WTC11 (cell line): ENCODE measurements around the gene AGAP1. TPM values are rescaled to one million over a fixed set of nuclear protein-coding genes. Genes with fewer than 3 reads are reported as not detected.

ENCODE experiments used
- ATAC-seq: fragments of 200-7000 bp; cut with Tn5 transposase; 2 replicates; pipeline ENCODE4 v1.10.0; 2021; ENCODE audit warnings: mild to moderate bottlenecking, moderate library complexity
- CTCF ChIA-PET: fragments of 300-600 bp; sonication (Branson Sonifier 250); formaldehyde crosslinking; loops from one replicate; lab custom pipeline; 2021; ENCODE audit warnings: antibody characterized with exemption; lab: Charles Lee
- POLR2A ChIA-PET: fragments of 350-600 bp; sonication (Branson Sonifier 250); formaldehyde crosslinking; loops from one replicate; lab custom pipeline; 2021; ENCODE audit warnings: antibody characterized with exemption; lab: Charles Lee
- DNase-seq: peaks from one replicate; pipeline ENCODE4 v3.0.0; 2021; ENCODE audit warnings: low spot score
- H3K27ac Mint-ChIP-seq: 2 replicates; pipeline ENCODE4 v1.8.0; 2021; ENCODE audit warnings: mixed read lengths
- H3K27me3 Mint-ChIP-seq: 2 replicates; pipeline ENCODE4 v1.8.0; 2021; ENCODE audit warnings: low read depth, mild to moderate bottlenecking, moderate library complexity, mixed read lengths
- H3K36me3 Mint-ChIP-seq: 2 replicates; pipeline ENCODE4 v1.8.0; 2021; ENCODE audit warnings: mixed read lengths
- H3K4me1 Mint-ChIP-seq: 2 replicates; pipeline ENCODE4 v1.8.0; 2022; ENCODE audit warnings: mixed read lengths
- H3K4me3 Mint-ChIP-seq: 2 replicates; pipeline ENCODE4 v1.8.0; 2021; ENCODE audit warnings: mild to moderate bottlenecking, moderate library complexity, mixed read lengths
- H3K9me3 Mint-ChIP-seq: 2 replicates; pipeline ENCODE4 v1.8.0; 2021; ENCODE audit warnings: mixed read lengths
- AR ChIP-seq: fragments of 250-450 bp; sonication (Bioruptor Pico); IDR thresholded peaks from 2 replicates; pipeline ENCODE4 v1.9.0; 2021; ENCODE audit warnings: mild to moderate bottlenecking
- E2F1 ChIP-seq: sonication (generic); formaldehyde crosslinking; IDR thresholded peaks from 2 replicates; pipeline ENCODE4 v1.8.0; 2022; ENCODE audit warnings: mild to moderate bottlenecking, missing genetic modification reagents
- ESRRA ChIP-seq: sonication (generic); formaldehyde crosslinking; IDR thresholded peaks from 2 replicates; pipeline ENCODE4 v1.8.1; 2022; ENCODE audit warnings: mild to moderate bottlenecking, missing genetic modification reagents, borderline replicate concordance
- FOXJ3 ChIP-seq: sonication (generic); formaldehyde crosslinking; IDR thresholded peaks from 2 replicates; pipeline ENCODE4 v1.9.0; 2021; ENCODE audit warnings: missing genetic modification reagents, mild to moderate bottlenecking, borderline replicate concordance
- FOXK1 ChIP-seq: sonication (generic); formaldehyde crosslinking; IDR thresholded peaks from 2 replicates; pipeline ENCODE4 v1.8.0; 2022; ENCODE audit warnings: mild to moderate bottlenecking, moderate library complexity, missing genetic modification reagents
- FOXP4 ChIP-seq: sonication (generic); formaldehyde crosslinking; IDR thresholded peaks from 2 replicates; pipeline ENCODE4 v1.8.0; 2022; ENCODE audit warnings: mild to moderate bottlenecking, missing genetic modification reagents
- IRF1 ChIP-seq: sonication (generic); formaldehyde crosslinking; IDR thresholded peaks from 2 replicates; pipeline ENCODE4 v1.8.0; 2023; ENCODE audit warnings: missing genetic modification reagents
- JUN ChIP-seq: sonication (generic); formaldehyde crosslinking; IDR thresholded peaks from 2 replicates; pipeline ENCODE4 v1.8.0; 2023; ENCODE audit warnings: mild to moderate bottlenecking, missing genetic modification reagents
- MLX ChIP-seq: sonication (generic); formaldehyde crosslinking; IDR thresholded peaks from 2 replicates; pipeline ENCODE4 v1.8.1; 2023; ENCODE audit warnings: mild to moderate bottlenecking, missing genetic modification reagents, moderate library complexity
- MYBL2 ChIP-seq: sonication (generic); formaldehyde crosslinking; IDR thresholded peaks from 2 replicates; pipeline ENCODE4 v1.8.1; 2023; ENCODE audit warnings: mild to moderate bottlenecking, moderate library complexity, missing genetic modification reagents
- PRRX2 ChIP-seq: fragments of 250-450 bp; sonication (Bioruptor Pico); IDR thresholded peaks from 2 replicates; pipeline ENCODE4 v1.8.0; 2021; ENCODE audit warnings: mild to moderate bottlenecking
- USF2 ChIP-seq: sonication (generic); formaldehyde crosslinking; IDR thresholded peaks from 2 replicates; pipeline ENCODE4 v1.8.1; 2023; ENCODE audit warnings: mild to moderate bottlenecking, missing genetic modification reagents, moderate library complexity
- ZNF532 ChIP-seq: fragments of 250-450 bp; sonication (Bioruptor Pico); IDR thresholded peaks from 2 replicates; pipeline ENCODE4 v1.9.0; 2021; ENCODE audit warnings: mild to moderate bottlenecking, borderline replicate concordance
- total RNA-seq: library from RNA; stranded (reverse); gene quantifications from 3 replicates; pipeline ENCODE4 v1.2.3, GENCODE V29; 2021

Gene AGAP1
- total RNA-seq, 1 experiment from 2014 or later = 49.3 TPM

- H3K4me3 Mint-ChIP-seq = no peak overlapping the region
- H3K27ac Mint-ChIP-seq = peak overlapping the region; percentile 28; the same call in 1 of the 2 replicates
- ChIA-PET POLR2A (no interaction called here), CTCF (interaction anchor here (0.5 kb wide), 1 partner anchor 61 kb away, joined by 3 read pairs; no protein-coding TSS in a partner anchor)
- H3K27me3 Mint-ChIP-seq = no peaks in the 10 kb centered on the region
- DNase-seq (no peak), ATAC-seq (no peak)
- no peak for TF ChIP-seq JUN (CRISPR knock-in tag)
- TF ChIP-seq MLX (CRISPR knock-in tag) = no peak
- no peak for TF ChIP-seq USF2 (CRISPR knock-in tag)
- no peak for TF ChIP-seq IRF1
- no peak for TF ChIP-seq ZNF532 (CRISPR knock-in tag)
- no peak for TF ChIP-seq MYBL2 (CRISPR knock-in tag)
- no peak for TF ChIP-seq ESRRA (CRISPR knock-in tag)
- TF ChIP-seq E2F1 (CRISPR knock-in tag) = no peak
- no peak for TF ChIP-seq FOXK1 (CRISPR knock-in tag)
- no peak for TF ChIP-seq AR (CRISPR knock-in tag)
- no peak for TF ChIP-seq FOXP4
- TF ChIP-seq PRRX2 (CRISPR knock-in tag) = no peak
- TF ChIP-seq FOXJ3 (CRISPR knock-in tag) = no peak
- H3K4me1 Mint-ChIP-seq = peaks cover 18% of the 10 kb centered on the region
- no peaks in the 10 kb centered on the region for H3K36me3 Mint-ChIP-seq
- no peaks in the 10 kb centered on the region for H3K9me3 Mint-ChIP-seq
Observed at GRCh38 chr2:235960716-235961640, 467.1 kb downstream of the AGAP1 start.
